ENCODE results near the gene CIRBP.

DNA sequence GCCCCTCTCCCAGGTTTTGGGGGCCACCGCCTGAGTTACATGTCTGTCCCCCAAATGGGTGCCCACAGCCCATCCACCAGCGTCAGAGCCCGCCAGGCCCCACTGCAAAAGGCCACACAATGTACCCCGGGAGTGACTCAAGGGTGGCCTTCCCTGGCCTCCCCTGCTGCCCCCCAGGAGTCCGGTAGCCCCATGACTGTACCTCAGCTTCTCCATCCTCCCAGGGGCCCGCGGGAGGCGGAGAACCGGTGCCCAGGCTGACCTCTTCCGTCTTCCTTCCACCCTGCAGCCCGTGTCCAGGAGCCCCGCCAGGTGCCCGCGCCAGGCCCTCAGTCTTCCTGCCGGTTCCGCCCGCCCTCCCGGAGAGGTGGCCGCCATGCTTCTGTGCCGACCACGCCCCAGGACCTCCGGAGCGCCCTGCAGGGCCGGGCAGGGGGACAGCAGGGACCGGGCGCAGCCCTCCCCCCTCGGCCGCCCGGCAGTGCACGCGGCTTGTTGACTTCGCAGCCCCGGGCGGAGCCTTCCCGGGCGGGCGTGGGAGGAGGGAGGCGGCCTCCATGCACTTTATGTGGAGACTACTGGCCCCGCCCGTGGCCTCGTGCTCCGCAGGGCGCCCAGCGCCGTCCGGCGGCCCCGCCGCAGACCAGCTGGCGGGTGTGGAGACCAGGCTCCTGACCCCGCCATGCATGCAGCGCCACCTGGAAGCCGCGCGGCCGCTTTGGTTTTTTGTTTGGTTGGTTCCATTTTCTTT lies 41.7 kb upstream of the CIRBP start:
- TF ChIP-seq CTCF (IDR thresholded peaks at IDR 0.05) (no peak), POLR2A (IDR thresholded peaks at IDR 0.05) (no peak)
